ENCODE measurements around the gene LRRC3.

Gene LRRC3

DNA sequence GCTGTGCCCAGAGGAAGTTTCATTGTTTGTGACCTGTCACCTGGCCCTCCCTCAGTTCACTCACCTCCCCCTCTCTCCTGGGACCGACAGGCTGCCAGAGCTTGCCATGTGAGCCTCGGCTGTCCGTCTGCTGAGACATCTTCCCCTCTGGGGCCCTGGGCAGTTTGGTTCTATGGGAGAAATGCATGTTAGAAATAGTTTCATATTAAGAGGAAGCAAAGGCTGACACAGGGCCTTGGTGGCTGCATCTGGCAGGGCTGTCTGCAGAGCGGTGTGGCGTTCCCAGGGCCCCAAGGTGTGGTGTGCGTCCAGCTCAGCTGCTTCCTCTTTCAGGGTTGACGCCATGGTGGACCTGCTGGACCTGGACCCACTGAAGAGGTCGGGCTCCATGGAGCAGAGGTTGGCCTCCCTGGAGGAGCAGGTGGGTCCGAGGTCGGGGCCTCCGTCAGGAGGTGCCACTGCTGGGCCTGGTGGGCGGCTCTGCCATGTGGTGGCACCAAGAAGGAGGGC lies 31.9 kb upstream of the LRRC3 start:
- no peak for DNase-seq (ENCODE audit: low read depth, low spot score)

GRCh38 chr21:44423941-44424607 lies 31.2 kb upstream of the LRRC3 start:
- H3K4me3 ChIP-seq (ENCODE audit: low read length) = no peak overlapping the region
- no peak for DNase-seq (ENCODE audit: low read depth, low spot score)

More for the DNA sequence above, 31.9 kb upstream of the LRRC3 start:
- H3K4me3 ChIP-seq (ENCODE audit: low read length) = no peak overlapping the region

DNA sequence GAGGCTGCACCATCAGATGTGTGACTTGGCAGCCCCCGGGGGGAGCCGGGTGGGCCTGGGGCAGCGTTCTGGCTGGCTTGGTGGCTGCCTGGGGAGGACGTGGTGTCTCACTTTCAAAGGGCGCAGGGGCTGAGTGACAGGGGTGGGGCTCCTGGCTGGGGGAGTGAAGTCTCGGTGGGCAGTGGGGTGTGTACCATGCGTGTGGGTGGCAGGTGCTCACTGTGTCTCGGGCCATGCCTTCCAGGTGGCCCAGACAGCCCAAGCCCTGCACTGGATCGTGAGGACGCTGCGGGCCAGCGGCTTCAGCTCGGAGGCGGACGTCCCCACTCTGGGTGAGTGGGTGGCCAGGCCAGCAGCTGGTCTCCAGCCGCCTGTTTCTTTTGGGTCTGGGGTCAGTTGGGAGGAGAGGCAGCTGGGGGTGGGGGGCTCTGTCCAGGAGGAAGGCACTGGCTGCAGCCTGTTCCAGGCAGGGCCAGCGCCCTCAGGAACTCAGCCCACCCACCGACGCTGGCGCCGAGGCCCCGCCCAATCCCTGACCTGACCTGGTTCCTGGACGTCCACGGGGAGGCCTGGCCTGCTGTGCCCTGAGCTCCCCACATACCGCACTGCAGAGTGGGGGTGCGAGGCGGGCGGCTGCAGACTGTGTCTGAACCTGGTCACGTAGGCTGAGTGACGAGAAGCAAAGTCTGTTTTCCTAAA lies 30.6 kb upstream of the LRRC3 start:
- H3K4me3 ChIP-seq (ENCODE audit: low read length) = no peak overlapping the region

DNA sequence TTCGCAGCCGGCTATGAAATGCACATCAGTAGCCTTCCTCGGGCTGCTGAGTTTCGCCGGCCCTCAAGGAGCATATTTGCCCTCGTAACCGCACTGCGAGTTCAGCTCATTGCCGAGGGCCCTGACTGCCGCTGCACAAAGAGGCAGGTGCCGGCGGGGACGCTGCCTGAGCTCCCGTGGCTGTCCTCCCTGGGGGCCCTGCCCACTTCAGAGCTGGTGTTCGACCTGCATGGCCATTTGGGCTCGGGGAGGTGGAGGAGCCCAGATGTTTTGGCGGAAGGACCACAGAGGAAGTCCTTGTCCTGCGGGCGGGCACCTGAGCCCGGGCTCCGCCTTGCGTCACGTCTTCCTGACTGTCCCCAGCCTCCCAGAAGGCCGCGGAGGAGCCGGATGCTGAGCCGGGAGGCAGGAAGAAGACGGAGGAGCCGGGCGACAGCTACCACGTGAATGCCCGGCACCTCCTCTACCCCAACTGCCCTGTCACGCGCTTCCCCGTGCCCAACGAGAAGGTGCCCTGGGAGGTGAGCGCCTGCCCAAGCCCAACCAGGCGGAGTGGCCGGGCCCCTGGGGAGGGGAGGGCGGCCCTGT lies 29.9 kb upstream of the LRRC3 start:
- H3K4me3 ChIP-seq (ENCODE audit: low read length) = no peak overlapping the region
- DNase-seq (ENCODE audit: low read depth, low spot score) = no peak

More for the DNA sequence above, 30.6 kb upstream of the LRRC3 start:
- DNase-seq (ENCODE audit: low read depth, low spot score) = no peak

DNA sequence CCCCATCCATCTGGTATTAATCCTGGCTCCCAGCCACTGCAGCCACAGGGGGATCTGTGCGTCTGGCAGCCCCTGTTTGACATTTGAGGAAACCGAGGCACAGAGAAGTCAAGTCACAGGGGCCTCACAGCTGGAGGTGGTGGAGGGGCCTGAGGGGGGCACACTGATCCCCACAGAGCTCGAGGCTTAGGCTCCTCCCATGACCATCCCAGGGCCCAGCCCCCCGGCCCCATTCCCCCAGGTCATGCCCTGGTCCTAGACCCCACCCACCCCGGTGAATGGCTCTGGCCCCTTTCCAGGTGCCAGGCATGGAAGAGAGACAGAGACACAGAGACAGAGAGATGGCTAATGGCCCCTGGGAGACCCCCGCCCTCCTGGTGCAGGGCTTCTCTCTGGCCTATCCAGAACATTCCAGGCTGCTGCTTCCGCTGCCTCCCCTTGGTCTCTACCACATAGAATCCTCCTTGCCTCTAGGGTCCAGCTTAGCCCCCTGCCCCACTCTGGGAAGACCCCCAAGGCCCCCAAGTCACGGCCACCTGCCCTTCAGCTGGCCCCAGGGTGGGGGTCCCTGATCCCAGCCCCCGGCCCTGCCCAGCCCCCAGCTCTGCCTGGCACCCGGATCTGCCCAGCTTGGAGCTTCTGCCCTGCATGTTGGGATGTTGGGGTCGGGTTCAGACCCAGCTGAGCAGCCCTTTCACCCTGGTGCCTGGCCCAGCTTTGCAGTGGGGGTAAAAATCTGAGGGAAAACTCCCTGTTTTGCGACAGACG lies 29.2 kb upstream of the LRRC3 start:
- DNase-seq (ENCODE audit: low read depth, low spot score) = no peak
- no peak overlapping the region for H3K4me3 ChIP-seq (ENCODE audit: low read length)

- no peak overlapping the region for H3K4me3 ChIP-seq (ENCODE audit: low read length)
- no peak for DNase-seq (ENCODE audit: low read depth, low spot score)
These were observed 28.6 kb upstream of the LRRC3 start for GRCh38 chr21:44426663-44427191.

- no peak overlapping the region for H3K4me3 ChIP-seq (ENCODE audit: low read length)
- DNase-seq (ENCODE audit: low read depth, low spot score) = no peak
These were observed 27.8 kb upstream of the LRRC3 start for GRCh38 chr21:44427241-44428120.

- no peak overlapping the region for H3K4me3 ChIP-seq (ENCODE audit: low read length)
- no peak for DNase-seq (ENCODE audit: low read depth, low spot score)
These were observed 26.9 kb upstream of the LRRC3 start for GRCh38 chr21:44428281-44428960.

GRCh38 chr21:44429894-44430293 lies 25.4 kb upstream of the LRRC3 start:
- H3K4me3 ChIP-seq (ENCODE audit: low read length) = no peak overlapping the region
- no peak for DNase-seq (ENCODE audit: low read depth, low spot score)

DNA sequence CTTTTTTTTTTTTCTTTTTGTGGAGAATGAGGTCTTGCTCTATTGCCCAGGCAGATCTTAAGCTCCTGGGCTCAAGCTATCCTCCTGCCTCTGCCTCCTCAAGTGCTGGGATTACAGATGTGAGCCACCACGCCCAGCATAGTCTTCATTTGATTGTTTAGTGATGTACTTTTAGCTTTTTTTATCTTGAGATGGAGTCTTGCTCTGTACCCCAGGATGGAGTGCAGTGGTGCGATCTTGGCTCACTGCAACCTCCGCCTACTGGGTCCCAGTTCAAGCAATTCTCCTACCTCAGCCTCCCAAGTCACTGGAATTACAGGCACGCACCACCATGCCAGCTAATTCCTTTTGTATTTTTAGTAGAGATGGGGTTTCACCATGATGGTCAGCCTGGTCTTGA lies 24.0 kb upstream of the LRRC3 start:
- H3K4me3 ChIP-seq (ENCODE audit: low read length) = no peak overlapping the region
- DNase-seq (ENCODE audit: low read depth, low spot score) = no peak

- H3K4me3 ChIP-seq (ENCODE audit: low read length) = no peak overlapping the region
- DNase-seq (ENCODE audit: low read depth, low spot score) = no peak
These were observed 22.2 kb upstream of the LRRC3 start for GRCh38 chr21:44432841-44433790.

- H3K4me3 ChIP-seq (ENCODE audit: low read length) = no peak overlapping the region
- DNase-seq (ENCODE audit: low read depth, low spot score) = no peak
These were observed 21.3 kb upstream of the LRRC3 start for GRCh38 chr21:44433791-44434567.

GRCh38 chr21:44434568-44434925 lies 20.8 kb upstream of the LRRC3 start:
- DNase-seq (ENCODE audit: low read depth, low spot score) = no peak
- no peak overlapping the region for H3K4me3 ChIP-seq (ENCODE audit: low read length)

DNA sequence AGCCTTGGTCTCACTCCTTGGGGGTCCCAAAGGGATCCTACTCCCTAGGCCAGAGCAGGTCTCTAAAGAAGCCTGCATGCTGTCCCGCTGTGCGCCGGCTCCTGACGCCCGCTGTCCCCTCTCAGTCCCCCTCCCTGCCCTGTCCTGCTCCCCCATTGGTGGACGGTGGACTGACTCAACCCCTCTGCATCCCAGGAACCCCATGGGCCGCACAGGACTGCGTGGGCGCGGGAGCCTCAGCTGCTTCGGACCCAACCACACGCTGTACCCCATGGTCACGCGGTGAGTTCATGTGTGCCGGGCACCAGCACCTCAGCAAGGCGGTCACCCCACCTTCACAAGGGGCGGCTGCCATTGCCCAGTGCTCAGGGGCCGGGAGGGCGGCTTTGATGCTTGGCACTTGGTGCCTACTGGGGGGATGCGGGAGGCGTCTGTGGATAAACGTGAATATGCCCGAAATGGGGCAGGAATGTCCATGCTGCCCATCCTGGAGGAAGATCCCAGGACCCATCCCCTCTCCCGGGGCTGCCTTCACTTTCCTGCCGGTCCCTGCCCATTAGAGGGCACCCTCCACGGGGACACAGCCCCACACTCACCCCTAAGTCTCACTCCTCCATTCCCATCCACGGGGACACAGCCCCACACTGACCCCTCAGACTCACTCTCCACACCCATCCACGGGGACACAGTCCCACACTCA lies 20.2 kb upstream of the LRRC3 start:
- DNase-seq (ENCODE audit: low read depth, low spot score) = no peak
- H3K4me3 ChIP-seq (ENCODE audit: low read length) = no peak overlapping the region

DNA sequence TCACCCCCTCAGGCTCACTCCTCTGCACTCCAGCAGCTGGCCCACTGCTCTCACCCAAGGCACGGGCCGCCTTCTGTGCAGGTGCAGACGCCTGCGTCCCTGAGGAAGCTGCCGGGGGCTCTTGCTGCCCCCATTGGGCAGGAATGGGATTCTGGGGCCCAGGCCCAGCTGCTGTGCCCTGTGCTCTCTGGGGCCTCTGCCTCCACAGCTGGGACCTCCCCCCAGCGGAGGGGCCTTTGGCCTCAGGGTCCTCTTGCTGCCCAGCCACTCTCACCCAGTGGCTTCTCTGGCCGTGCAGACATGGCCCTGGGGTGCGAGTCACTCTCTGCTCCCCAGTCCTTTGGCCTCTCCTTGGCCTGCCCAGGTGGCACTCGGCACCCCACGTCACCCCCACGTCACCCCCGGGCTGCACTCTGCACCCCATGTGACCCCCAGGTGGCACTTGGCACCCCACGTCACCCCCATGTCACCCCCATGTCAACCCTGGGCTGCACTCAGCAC lies 19.1 kb upstream of the LRRC3 start:
- no peak overlapping the region for H3K4me3 ChIP-seq (ENCODE audit: low read length)
- DNase-seq (ENCODE audit: low read depth, low spot score) = no peak

DNA sequence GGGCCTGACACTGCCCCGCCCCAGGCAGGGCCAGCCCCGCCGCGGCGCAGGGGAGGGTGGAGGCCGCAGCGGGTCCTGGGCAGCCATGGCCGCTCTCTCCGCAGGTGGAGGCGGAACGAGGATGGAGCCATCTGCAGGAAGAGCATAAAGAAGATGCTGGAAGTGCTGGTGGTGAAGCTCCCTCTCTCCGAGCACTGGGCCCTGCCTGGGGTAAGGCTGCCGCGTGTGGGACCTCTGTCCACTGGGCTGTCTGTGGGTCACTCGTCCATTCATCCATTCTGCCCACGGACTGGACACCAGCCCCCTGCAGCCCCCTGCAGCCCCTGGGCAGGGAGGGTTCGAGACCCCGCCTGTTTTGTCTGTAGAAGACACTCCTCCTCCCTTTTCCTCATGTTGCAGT lies 18.4 kb upstream of the LRRC3 start:
- DNase-seq (ENCODE audit: low read depth, low spot score) = no peak
- H3K4me3 ChIP-seq (ENCODE audit: low read length) = no peak overlapping the region
